OCI-LY1 (cell line): ENCODE data around the gene IRX2.

Experiments used
- H2AFZ ChIP-seq: fragments of 200-600 bp; sonication (generic), shearing (Covaris generic); 2 replicates; pipeline ENCODE4 v1.6.0; 2014; ENCODE audit warnings: antibody characterized with exemption, mild to moderate bottlenecking, low read length
- H3F3A ChIP-seq: fragments of 200-600 bp; sonication (generic), shearing (Covaris generic); 2 replicates; pipeline ENCODE4 v1.6.0; 2014; ENCODE audit warnings: mild to moderate bottlenecking, antibody characterized with exemption, low read length, moderate library complexity; ENCODE audit not compliant: insufficient read depth
- H3K27ac ChIP-seq: fragments of 200-600 bp; sonication (generic); 2 replicates; pipeline ENCODE4 v1.5.1; 2014; ENCODE audit warnings: low read length, mixed run types, mild to moderate bottlenecking, low read depth; ENCODE audit not compliant: poor library complexity, severe bottlenecking
- H3K27me3 ChIP-seq: fragments of 200-600 bp; sonication (generic); 2 replicates; pipeline ENCODE4 v1.6.0; 2014; ENCODE audit warnings: antibody characterized with exemption, mild to moderate bottlenecking, low read length, moderate library complexity; ENCODE audit not compliant: insufficient read depth
- H3K36me3 ChIP-seq: fragments of 200-600 bp; sonication (generic); 2 replicates; pipeline ENCODE4 v1.6.1; 2014; ENCODE audit warnings: mild to moderate bottlenecking, antibody characterized with exemption, low read length, moderate library complexity, mixed read lengths; ENCODE audit not compliant: insufficient read depth
- H3K4me1 ChIP-seq: fragments of 200-600 bp; sonication (generic); 2 replicates; pipeline ENCODE4 v1.5.1; 2014; ENCODE audit warnings: mild to moderate bottlenecking, low read length, moderate library complexity; ENCODE audit not compliant: insufficient read depth, severe bottlenecking
- H3K4me2 ChIP-seq: fragments of 200-600 bp; sonication (generic), shearing (Covaris generic); 2 replicates; pipeline ENCODE4 v1.6.1; 2014; ENCODE audit warnings: low read length
- H3K4me3 ChIP-seq: fragments of 200-600 bp; sonication (generic); 2 replicates; pipeline ENCODE4 v1.5.1; 2014; ENCODE audit warnings: low read length, low read depth, mild to moderate bottlenecking, mixed read lengths; ENCODE audit not compliant: poor library complexity, severe bottlenecking
- H3K79me2 ChIP-seq: fragments of 200-600 bp; shearing (Covaris generic); 2 replicates; pipeline ENCODE4 v1.6.1; 2016; ENCODE audit warnings: mixed run types, low read length, mixed read lengths; ENCODE audit not compliant: insufficient read depth
- H3K9ac ChIP-seq: fragments of 200-600 bp; sonication (generic), shearing (Covaris generic); 2 replicates; pipeline ENCODE4 v1.6.1; 2014; ENCODE audit warnings: mild to moderate bottlenecking, low read length, mixed read lengths
- H3K9me2 ChIP-seq: fragments of 200-600 bp; sonication (generic), shearing (Covaris generic); 2 replicates; pipeline ENCODE4 v1.6.1; 2014; ENCODE audit warnings: low read depth, mild to moderate bottlenecking, low read length, mixed read lengths
- H3K9me3 ChIP-seq: fragments of 200-600 bp; shearing (Covaris generic); 2 replicates; pipeline ENCODE4 v1.6.1; 2014; ENCODE audit warnings: low read length, mixed read lengths
- H4K20me1 ChIP-seq: fragments of 200-600 bp; sonication (generic), shearing (Covaris generic); 2 replicates; pipeline ENCODE4 v1.6.0; 2016; ENCODE audit warnings: mild to moderate bottlenecking, low read length; ENCODE audit not compliant: insufficient read depth
- CTCF ChIP-seq: fragments of 200-600 bp; sonication (generic), shearing (Covaris generic); IDR thresholded peaks from 2 replicates; pipeline ENCODE4 v1.5.1; 2017; ENCODE audit warnings: mild to moderate bottlenecking, antibody characterized with exemption, low read length, moderate library complexity, mixed read lengths
- EZH2 ChIP-seq: fragments of 200-600 bp; sonication (generic), shearing (Covaris generic); IDR thresholded peaks from 2 replicates; pipeline ENCODE4 v1.8.0; 2017; ENCODE audit warnings: borderline replicate concordance, mixed run types, mild to moderate bottlenecking, antibody characterized with exemption, low read length, moderate library complexity, mixed read lengths

The IRX2 gene

DNA sequence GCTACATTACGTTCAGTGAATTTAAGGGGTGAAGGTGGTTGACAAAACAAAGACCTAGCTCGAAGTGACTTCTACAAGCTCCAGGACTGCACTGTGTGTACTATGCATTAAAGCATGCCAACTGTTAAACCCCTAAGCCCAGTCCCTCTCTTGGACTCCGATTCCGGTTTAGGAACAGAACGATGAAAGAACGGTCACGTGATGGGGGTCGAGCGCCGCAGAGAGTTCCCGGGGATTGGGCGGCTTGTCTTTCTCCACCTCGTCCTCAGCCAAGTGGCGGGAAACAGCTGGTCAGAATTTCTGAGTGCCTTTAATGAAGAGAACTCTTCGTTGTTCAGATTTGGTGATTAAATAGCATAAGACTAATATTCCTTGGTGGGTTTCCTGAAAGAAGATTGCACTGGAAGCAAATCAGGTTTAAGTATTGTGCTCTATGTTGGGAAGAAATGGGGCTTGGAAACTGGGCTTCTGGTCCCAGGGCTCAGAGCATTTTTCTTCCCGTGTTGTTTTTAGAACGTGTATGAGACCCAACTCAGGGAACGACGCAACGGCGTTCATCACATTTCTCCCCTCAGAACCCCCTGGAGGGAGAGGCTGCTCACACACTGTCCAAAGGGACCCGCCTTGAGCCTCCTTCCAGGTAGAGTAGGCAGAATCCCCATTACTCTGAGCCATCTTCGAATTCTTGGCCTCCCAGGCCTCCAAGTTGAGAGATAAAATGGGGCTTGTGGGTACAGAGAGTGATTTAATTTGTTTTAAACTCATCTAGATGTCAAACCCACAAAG lies 25.3 kb downstream of the IRX2 start:
- Histone ChIP-seq H3K36me3 (no peaks in the 10 kb centered on the region), H3K9me2 (no peaks in the 10 kb centered on the region), H3K4me3 (no peak overlapping the region), H3F3A (no peaks in the 10 kb centered on the region), H3K9ac (no peak overlapping the region), H3K27ac (no peak overlapping the region), H3K79me2 (no peaks in the 10 kb centered on the region), H3K9me3 (no peaks in the 10 kb centered on the region), H3K4me2 (no peak overlapping the region), H3K4me1 (no peaks in the 10 kb centered on the region), H2AFZ (no peak overlapping the region), H4K20me1 (no peaks in the 10 kb centered on the region), H3K27me3 (no peaks in the 10 kb centered on the region)
- TF ChIP-seq EZH2 = no peak
- no peak for TF ChIP-seq CTCF

DNA sequence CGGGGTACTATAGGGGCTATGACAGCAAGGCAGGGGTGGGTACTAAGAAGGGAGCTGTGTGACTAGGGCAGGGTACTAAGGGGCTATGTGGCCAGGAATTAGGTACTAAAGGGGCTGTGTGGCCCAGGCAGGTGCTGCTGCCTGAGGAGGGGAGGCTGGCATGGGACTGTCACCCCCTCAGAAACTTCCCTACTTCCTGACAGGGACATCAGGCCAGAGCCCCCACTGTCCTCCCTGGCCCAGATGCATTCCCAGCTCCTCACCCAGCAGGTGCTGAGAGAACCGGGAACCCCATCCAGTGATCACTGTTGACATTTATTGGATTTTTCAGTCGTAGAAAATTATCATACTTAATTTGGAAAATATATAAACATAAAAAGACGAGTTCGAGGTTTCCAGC lies 26.6 kb downstream of the IRX2 start:
- Histone ChIP-seq H3K27me3 (no peaks in the 10 kb centered on the region), H2AFZ (no peak overlapping the region), H3K36me3 (no peaks in the 10 kb centered on the region), H4K20me1 (no peaks in the 10 kb centered on the region), H3K4me2 (no peak overlapping the region), H3K79me2 (no peaks in the 10 kb centered on the region), H3K4me3 (no peak overlapping the region), H3F3A (no peaks in the 10 kb centered on the region), H3K9me2 (no peaks in the 10 kb centered on the region), H3K27ac (no peak overlapping the region), H3K9me3 (no peaks in the 10 kb centered on the region), H3K9ac (no peak overlapping the region), H3K4me1 (no peaks in the 10 kb centered on the region)
- TF ChIP-seq EZH2 (no peak), CTCF (no peak)

DNA sequence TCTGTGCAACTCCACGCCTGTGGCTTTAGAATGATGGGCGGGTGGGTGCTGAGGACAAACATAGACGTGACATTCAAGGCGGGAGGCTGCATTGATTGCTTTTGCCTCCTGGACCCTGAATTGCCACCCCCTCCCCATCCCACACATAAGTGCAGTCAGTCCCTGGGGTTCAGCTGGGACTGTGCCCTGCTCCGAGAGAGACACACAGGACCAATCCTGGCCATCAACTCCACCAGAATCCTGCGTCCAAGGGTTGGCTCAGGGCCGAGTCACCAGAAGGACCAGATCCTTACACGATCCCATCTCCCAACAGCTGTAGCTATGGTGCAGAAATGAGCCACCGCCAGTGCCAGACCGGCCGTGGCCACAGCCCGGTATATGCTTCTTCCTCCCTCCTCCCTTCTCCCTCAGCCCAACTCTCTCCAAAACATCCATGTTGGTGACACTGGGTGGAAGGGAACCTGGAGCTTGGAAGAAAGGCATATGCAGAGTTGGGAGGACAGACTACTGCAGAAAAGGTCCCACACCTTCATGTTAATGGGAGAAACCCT lies 27.4 kb downstream of the IRX2 start:
- no peaks in the 10 kb centered on the region for H3F3A ChIP-seq
- H3K79me2 ChIP-seq = no peaks in the 10 kb centered on the region
- H3K36me3 ChIP-seq = no peaks in the 10 kb centered on the region
- no peak overlapping the region for H3K4me2 ChIP-seq
- TF ChIP-seq EZH2 (no peak), CTCF (no peak)
- H3K9me3 ChIP-seq = no peaks in the 10 kb centered on the region
- H3K9ac ChIP-seq = no peak overlapping the region
- H3K27me3 ChIP-seq = no peaks in the 10 kb centered on the region
- H3K9me2 ChIP-seq = no peaks in the 10 kb centered on the region
- no peaks in the 10 kb centered on the region for H4K20me1 ChIP-seq
- no peak overlapping the region for H3K4me3 ChIP-seq
- no peak overlapping the region for H2AFZ ChIP-seq
- H3K27ac ChIP-seq = no peak overlapping the region
- H3K4me1 ChIP-seq = no peaks in the 10 kb centered on the region
